HEK293T (cell line): Measurements from ENCODE around the gene RPL38.

Experiments
- CTCF ChIA-PET: fragments of 350-600 bp; formaldehyde crosslinking; extraction: SDS; loops from one replicate; lab custom pipeline; 2021; ENCODE audit warnings: antibody characterized with exemption, inconsistent platforms; lab: Yijun Ruan, JAX
- POLR2A ChIA-PET: fragments of 350-600 bp; formaldehyde crosslinking; extraction: SDS; loops from one replicate; lab custom pipeline; 2020; ENCODE audit warnings: antibody characterized with exemption, inconsistent platforms; lab: Yijun Ruan, JAX
- DNase-seq: peaks from one replicate; pipeline ENCODE4 v3.0.0; 2012; ENCODE audit warnings: mixed read lengths; ENCODE audit errors: extremely low spot score
- ARNT ChIP-seq: fragments of 450-650 bp; IDR thresholded peaks from 2 replicates; pipeline ENCODE4 v1.6.1; 2017; ENCODE audit warnings: mild to moderate bottlenecking
- BHLHE40 ChIP-seq: fragments of 450-650 bp; IDR thresholded peaks from 2 replicates; pipeline ENCODE4 v1.6.1; 2016; ENCODE audit warnings: mild to moderate bottlenecking, moderate library complexity, borderline replicate concordance
- CTBP1 ChIP-seq: fragments of 450-650 bp; IDR thresholded peaks from 2 replicates; pipeline ENCODE4 v1.6.1; 2016; ENCODE audit warnings: borderline replicate concordance
- ELF4 ChIP-seq: fragments of 450-650 bp; IDR thresholded peaks from 2 replicates; pipeline ENCODE4 v1.6.1; 2017; ENCODE audit warnings: antibody characterized with exemption
- FOXA1 ChIP-seq: fragments of 450-650 bp; IDR thresholded peaks from 2 replicates; pipeline ENCODE4 v1.6.1; 2016; ENCODE audit warnings: mild to moderate bottlenecking
- FOXK2 ChIP-seq: fragments of 450-650 bp; IDR thresholded peaks from 2 replicates; pipeline ENCODE4 v1.6.1; 2016; ENCODE audit warnings: mild to moderate bottlenecking
- FOXM1 ChIP-seq: fragments of 450-650 bp; IDR thresholded peaks from 2 replicates; pipeline ENCODE4 v1.6.1; 2017; ENCODE audit warnings: mild to moderate bottlenecking, borderline replicate concordance
- HDGF ChIP-seq: fragments of 450-650 bp; IDR thresholded peaks from 2 replicates; pipeline ENCODE4 v1.6.1; 2017; ENCODE audit warnings: antibody characterized with exemption, borderline replicate concordance
- L3MBTL2 ChIP-seq: fragments of 450-650 bp; conservative IDR thresholded peaks from 2 replicates; pipeline ENCODE4 v1.6.1; 2016; ENCODE audit warnings: mild to moderate bottlenecking
- LEF1 ChIP-seq: fragments of 450-650 bp; IDR thresholded peaks from 2 replicates; pipeline ENCODE4 v1.6.1; 2017; ENCODE audit warnings: mild to moderate bottlenecking, borderline replicate concordance
- NFRKB ChIP-seq: fragments of 450-650 bp; IDR thresholded peaks from 2 replicates; pipeline ENCODE4 v1.6.1; 2016; ENCODE audit warnings: mild to moderate bottlenecking, moderate library complexity
- PKNOX1 ChIP-seq: fragments of 450-650 bp; IDR thresholded peaks from 2 replicates; pipeline ENCODE4 v1.6.1; 2016
- SP1 ChIP-seq: fragments of 450-650 bp; IDR thresholded peaks from 2 replicates; pipeline ENCODE4 v1.6.1; 2017
- SUZ12 ChIP-seq: fragments of 450-650 bp; IDR thresholded peaks from 2 replicates; pipeline ENCODE4 v1.6.1; 2016; ENCODE audit warnings: mild to moderate bottlenecking
- TARDBP ChIP-seq: fragments of 450-650 bp; IDR thresholded peaks from 2 replicates; pipeline ENCODE4 v1.6.1; 2016
- ZNF384 ChIP-seq: fragments of 450-650 bp; IDR thresholded peaks from 2 replicates; pipeline ENCODE4 v1.6.1; 2016

RPL38 gene

GRCh38 chr17:74239172-74239571, 35.7 kb downstream of the RPL38 start:
- TF ChIP-seq TARDBP: no peak
- no peak for TF ChIP-seq ARNT
- TF ChIP-seq LEF1: no peak
- TF ChIP-seq FOXK2: no peak
- TF ChIP-seq ZNF384: no peak
- no peak for TF ChIP-seq FOXM1
- TF ChIP-seq L3MBTL2: no peak
- no peak for TF ChIP-seq FOXA1
- no peak for TF ChIP-seq SUZ12
- TF ChIP-seq BHLHE40: no peak
- no peak for TF ChIP-seq NFRKB
- TF ChIP-seq HDGF: no peak
- no peak for TF ChIP-seq ELF4
- TF ChIP-seq CTBP1: no peak
- TF ChIP-seq PKNOX1: no peak
- ChIA-PET CTCF (no interaction called here), POLR2A (no interaction called here)
- DNase-seq: no peak

- ChIA-PET CTCF (no interaction called here), POLR2A (interaction anchor here (1.5 kb wide), 1 partner anchor 10 kb away, joined by 3 read pairs; no protein-coding TSS in a partner anchor)
- TF ChIP-seq HDGF (no peak), SUZ12 (no peak), L3MBTL2 (no peak), PKNOX1 (no peak), FOXK2 (no peak), ELF4 (no peak), NFRKB (no peak), ZNF384 (no peak), TARDBP (no peak), FOXA1 (no peak), SP1 (no peak), FOXM1 (no peak), CTBP1 (no peak), ARNT (no peak), LEF1 (no peak), BHLHE40 (no peak)
- no peak for DNase-seq
These were observed 37.2 kb downstream of the RPL38 start for GRCh38 chr17:74240618-74241205.

GRCh38 chr17:74241431-74241830, 38.0 kb downstream of the RPL38 start:
- CTCF ChIA-PET: no interaction called here
- no peak for DNase-seq
- POLR2A ChIA-PET: interaction anchor here (1.5 kb wide), 1 partner anchor 10 kb away, joined by 3 read pairs; no protein-coding TSS in a partner anchor
- TF ChIP-seq FOXK2 (no peak), PKNOX1 (no peak), ELF4 (no peak), ARNT (no peak), HDGF (no peak), SUZ12 (no peak), CTBP1 (no peak), LEF1 (no peak), SP1 (no peak), TARDBP (no peak), BHLHE40 (no peak), NFRKB (no peak), FOXA1 (no peak), L3MBTL2 (no peak), ZNF384 (no peak), FOXM1 (no peak)

GRCh38 chr17:74241847-74242246, 38.4 kb downstream of the RPL38 start:
- CTCF ChIA-PET: no interaction called here

More at GRCh38 chr17:74241847-74242246, 38.4 kb downstream of the RPL38 start:
- no peak for DNase-seq
- POLR2A ChIA-PET: interaction anchor here (1.5 kb wide), 1 partner anchor 11 kb away, joined by 3 read pairs; no protein-coding TSS in a partner anchor
- TF ChIP-seq SP1: no peak
- no peak for TF ChIP-seq ZNF384
- no peak for TF ChIP-seq ARNT
- TF ChIP-seq FOXM1: no peak
- no peak for TF ChIP-seq L3MBTL2
- TF ChIP-seq PKNOX1: no peak
- no peak for TF ChIP-seq SUZ12
- TF ChIP-seq LEF1: no peak
- no peak for TF ChIP-seq NFRKB
- TF ChIP-seq BHLHE40: no peak
- TF ChIP-seq HDGF: no peak
- TF ChIP-seq CTBP1: no peak
- TF ChIP-seq ELF4: no peak
- TF ChIP-seq FOXK2: no peak
- no peak for TF ChIP-seq FOXA1
